ENCODE measurements around the gene UNC79. TPM values are rescaled to one million over a fixed set of nuclear protein-coding genes. Genes with fewer than 3 reads are reported as not detected.
"Not testable (repeated sequence)": the region's sequence is repeated elsewhere in the genome, so short reads cannot be mapped to it uniquely, and the experiment has no call there.

Gene UNC79
- total RNA-seq, 2 experiments from 2014 or later = 0.04 to 0.05 TPM

DNA sequence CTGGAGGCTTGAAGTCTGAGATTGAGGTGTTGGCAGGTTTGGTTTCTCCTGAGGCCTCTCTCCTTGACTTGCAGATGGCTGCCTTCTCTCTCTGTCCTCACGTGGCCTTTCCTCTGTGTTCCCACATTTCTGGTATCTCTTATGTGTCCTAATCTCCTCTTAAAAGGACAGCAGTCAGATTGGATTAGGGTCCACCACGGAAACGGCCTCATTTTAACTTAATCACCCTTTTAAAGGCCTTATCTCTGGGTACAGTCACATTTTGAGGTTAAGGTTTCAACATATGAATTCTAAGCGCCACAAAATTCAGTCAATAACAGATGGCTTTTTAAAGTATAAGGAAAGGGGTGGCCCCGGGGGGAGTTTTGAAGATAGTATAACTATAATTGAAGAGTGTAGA is 33.5 kb downstream of the UNC79 start:
- H3K27me3 Mint-ChIP-seq = peaks cover 5% of the 10 kb centered on the region
- intact Hi-C loops (cut with micrococcal nuclease) = no loop called here
- no peak overlapping the region for H3K27ac Mint-ChIP-seq
- DNase-seq (no peak), ATAC-seq (no peak)
- ChIA-PET CTCF (no interaction called here), POLR2A (no interaction called here)
- H3K4me3 Mint-ChIP-seq = no peak overlapping the region
- H3K36me3 Mint-ChIP-seq (ENCODE audit: low read depth) = no peaks in the 10 kb centered on the region
- no peaks in the 10 kb centered on the region for H3K9me3 Mint-ChIP-seq
- H3K4me1 Mint-ChIP-seq (ENCODE audit: low read depth) = no peaks in the 10 kb centered on the region
- TF ChIP-seq, protein P1, sequence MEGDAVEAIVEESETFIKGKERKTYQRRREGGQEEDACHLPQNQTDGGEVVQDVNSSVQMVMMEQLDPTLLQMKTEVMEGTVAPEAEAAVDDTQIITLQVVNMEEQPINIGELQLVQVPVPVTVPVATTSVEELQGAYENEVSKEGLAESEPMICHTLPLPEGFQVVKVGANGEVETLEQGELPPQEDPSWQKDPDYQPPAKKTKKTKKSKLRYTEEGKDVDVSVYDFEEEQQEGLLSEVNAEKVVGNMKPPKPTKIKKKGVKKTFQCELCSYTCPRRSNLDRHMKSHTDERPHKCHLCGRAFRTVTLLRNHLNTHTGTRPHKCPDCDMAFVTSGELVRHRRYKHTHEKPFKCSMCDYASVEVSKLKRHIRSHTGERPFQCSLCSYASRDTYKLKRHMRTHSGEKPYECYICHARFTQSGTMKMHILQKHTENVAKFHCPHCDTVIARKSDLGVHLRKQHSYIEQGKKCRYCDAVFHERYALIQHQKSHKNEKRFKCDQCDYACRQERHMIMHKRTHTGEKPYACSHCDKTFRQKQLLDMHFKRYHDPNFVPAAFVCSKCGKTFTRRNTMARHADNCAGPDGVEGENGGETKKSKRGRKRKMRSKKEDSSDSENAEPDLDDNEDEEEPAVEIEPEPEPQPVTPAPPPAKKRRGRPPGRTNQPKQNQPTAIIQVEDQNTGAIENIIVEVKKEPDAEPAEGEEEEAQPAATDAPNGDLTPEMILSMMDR (IDR thresholded peaks at IDR 0.05) = no peak

DNA sequence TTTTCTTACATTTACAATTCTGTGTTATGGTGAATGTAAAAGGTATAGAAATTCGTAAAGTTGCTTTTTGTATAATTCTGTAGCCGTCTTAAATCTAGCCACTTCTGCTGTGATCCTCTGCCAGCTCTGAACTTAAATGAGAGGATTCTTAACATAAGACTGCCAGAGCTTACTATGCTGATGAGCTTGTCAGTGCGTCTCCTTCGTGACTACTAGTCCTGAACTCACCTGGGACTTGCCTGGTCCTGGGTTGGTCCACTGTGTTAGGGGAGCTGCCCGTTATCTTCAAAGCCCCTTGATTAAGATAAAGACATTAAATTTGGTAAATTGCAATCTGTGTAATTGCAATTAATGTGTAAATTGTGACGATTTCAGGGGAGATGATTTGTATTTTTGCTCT is 44.7 kb downstream of the UNC79 start:
- H3K36me3 Mint-ChIP-seq (ENCODE audit: low read depth) = no peaks in the 10 kb centered on the region
- peaks cover 11% of the 10 kb centered on the region for H3K27me3 Mint-ChIP-seq
- TF ChIP-seq, protein P1 (IDR thresholded peaks at IDR 0.05) = no peak
- CTCF ChIA-PET = no interaction called here
- H3K4me3 Mint-ChIP-seq = no peak overlapping the region
- POLR2A ChIA-PET = no interaction called here
- ATAC-seq = no peak
- no peak for DNase-seq
- H3K27ac Mint-ChIP-seq = no peak overlapping the region
- no peaks in the 10 kb centered on the region for H3K4me1 Mint-ChIP-seq (ENCODE audit: low read depth)
- H3K9me3 Mint-ChIP-seq = no peaks in the 10 kb centered on the region
- intact Hi-C loops (cut with micrococcal nuclease) = no loop called here

DNA sequence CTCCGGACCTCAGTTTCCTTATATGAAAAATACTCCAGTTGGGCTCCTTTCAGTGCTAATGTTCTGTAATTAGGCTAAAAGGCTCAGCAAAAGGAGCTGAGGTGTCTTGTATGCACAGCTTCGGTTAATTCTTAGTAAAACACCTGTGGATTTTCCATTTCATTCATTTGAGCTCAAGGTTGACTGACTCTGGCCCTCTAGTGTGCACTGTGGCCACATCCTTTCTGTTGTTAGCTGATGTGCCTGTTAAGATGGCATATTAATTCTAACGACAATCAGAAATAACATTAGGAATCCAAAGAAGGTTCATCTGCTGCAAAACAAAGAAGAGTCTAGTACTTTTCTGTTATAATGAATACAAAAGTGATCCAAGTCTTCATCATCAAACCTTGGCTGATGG is 45.6 kb downstream of the UNC79 start:
- TF ChIP-seq, protein P1 (IDR thresholded peaks at IDR 0.05) = no peak
- ATAC-seq = no peak
- intact Hi-C loops (cut with micrococcal nuclease) = no loop called here
- Mint-ChIP-seq H3K4me3 (no peak overlapping the region), H3K27ac (no peak overlapping the region), H3K36me3 (ENCODE audit: low read depth) (no peaks in the 10 kb centered on the region), H3K27me3 (peaks cover 11% of the 10 kb centered on the region), H3K4me1 (ENCODE audit: low read depth) (no peaks in the 10 kb centered on the region), H3K9me3 (no peaks in the 10 kb centered on the region)
- CTCF ChIA-PET = no interaction called here
- POLR2A ChIA-PET = no interaction called here
- DNase-seq = no peak

DNA sequence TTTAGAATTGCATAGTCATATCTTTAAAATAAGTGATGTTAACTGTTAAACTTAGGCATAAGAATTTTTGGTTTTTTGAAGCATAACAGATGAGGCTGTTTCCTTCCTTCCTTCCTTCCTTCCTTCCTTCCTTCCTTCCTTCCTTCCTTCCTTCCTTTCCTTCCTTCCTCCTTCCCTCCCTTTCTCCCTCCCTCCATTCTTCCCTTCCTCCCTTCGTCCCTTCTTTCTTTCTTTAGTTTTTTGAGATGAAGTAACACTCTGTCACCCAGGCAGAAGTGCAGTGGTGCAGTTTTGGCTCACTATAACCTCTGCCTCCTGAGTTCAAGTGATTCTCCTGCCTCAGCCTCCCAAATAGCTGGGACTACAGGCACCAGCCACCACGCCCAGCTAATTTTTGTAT is 48.3 kb downstream of the UNC79 start:
- H3K9me3 Mint-ChIP-seq; ATAC-seq; DNase-seq; H3K4me3 Mint-ChIP-seq; H3K36me3 Mint-ChIP-seq (ENCODE audit: low read depth); POLR2A ChIA-PET; intact Hi-C loops (cut with micrococcal nuclease); H3K27ac Mint-ChIP-seq; H3K4me1 Mint-ChIP-seq (ENCODE audit: low read depth); CTCF ChIA-PET: not testable (repeated sequence)
- H3K27me3 Mint-ChIP-seq = peaks cover 12% of the 10 kb centered on the region

DNA sequence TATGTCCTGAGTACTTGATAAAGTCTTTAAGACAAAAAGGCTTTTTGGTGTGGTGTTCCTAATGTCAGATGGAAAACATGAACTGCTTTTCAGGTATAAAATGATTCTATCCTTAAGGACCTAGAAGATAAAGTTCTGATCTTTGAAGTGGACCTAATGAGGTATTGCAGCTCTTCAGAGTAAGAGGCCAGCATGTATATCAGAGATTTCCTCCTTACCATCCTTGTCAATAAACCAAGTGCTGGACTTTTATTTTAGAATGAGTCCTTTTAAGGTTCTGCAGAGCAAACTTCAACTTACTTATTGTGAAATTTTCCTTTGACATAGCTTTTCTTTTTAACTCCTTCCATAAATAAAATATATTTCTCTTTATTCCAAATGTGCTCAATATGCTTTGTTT is 50.1 kb downstream of the UNC79 start:
- ATAC-seq = no peak
- Mint-ChIP-seq H3K4me3 (no peak overlapping the region), H3K36me3 (ENCODE audit: low read depth) (no peaks in the 10 kb centered on the region), H3K27me3 (peaks cover 9% of the 10 kb centered on the region), H3K27ac (no peak overlapping the region), H3K9me3 (peaks cover 2% of the 10 kb centered on the region), H3K4me1 (ENCODE audit: low read depth) (no peaks in the 10 kb centered on the region)
- ChIA-PET POLR2A (no interaction called here), CTCF (no interaction called here)
- intact Hi-C loops (cut with micrococcal nuclease) = no loop called here
- no peak for DNase-seq
- TF ChIP-seq, protein P1 (IDR thresholded peaks at IDR 0.05) = no peak

DNA sequence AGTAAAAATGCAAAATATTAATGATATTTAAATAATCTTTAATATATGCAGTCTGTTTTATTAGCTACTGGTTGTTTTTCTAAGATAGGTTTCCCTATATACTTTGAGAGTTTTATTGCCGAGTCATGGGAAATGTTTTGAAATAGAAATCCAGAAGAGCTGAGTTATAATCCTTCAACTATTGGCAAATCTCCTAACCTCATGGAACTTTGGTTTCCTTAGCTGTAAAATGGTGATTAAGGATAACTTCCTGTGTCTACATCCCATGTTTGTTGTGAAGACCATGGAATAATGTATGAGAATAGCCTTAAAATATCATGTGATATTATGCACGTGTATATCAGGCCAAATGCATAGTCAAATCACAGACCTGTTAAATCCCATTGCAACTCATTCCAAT is 51.0 kb downstream of the UNC79 start:
- intact Hi-C loops (cut with micrococcal nuclease) = no loop called here
- Mint-ChIP-seq H3K4me1 (ENCODE audit: low read depth) (no peaks in the 10 kb centered on the region), H3K27me3 (peaks cover 9% of the 10 kb centered on the region), H3K27ac (no peak overlapping the region), H3K9me3 (peaks cover 2% of the 10 kb centered on the region), H3K36me3 (ENCODE audit: low read depth) (no peaks in the 10 kb centered on the region), H3K4me3 (no peak overlapping the region)
- POLR2A ChIA-PET = no interaction called here
- TF ChIP-seq, protein P1 (IDR thresholded peaks at IDR 0.05) = no peak
- DNase-seq = no peak
- no peak for ATAC-seq
- CTCF ChIA-PET = no interaction called here
